GM19023 (cell line): Measurements from ENCODE around the gene BSND.

Experiments
- ATAC-seq: cut with Tn5 transposase; IDR thresholded peaks from one replicate; pipeline ENCODE4 v1.9.1; 2021; ENCODE audit warnings: mild to moderate bottlenecking, moderate library complexity; ENCODE audit not compliant: unreplicated experiment

BSND gene

DNA sequence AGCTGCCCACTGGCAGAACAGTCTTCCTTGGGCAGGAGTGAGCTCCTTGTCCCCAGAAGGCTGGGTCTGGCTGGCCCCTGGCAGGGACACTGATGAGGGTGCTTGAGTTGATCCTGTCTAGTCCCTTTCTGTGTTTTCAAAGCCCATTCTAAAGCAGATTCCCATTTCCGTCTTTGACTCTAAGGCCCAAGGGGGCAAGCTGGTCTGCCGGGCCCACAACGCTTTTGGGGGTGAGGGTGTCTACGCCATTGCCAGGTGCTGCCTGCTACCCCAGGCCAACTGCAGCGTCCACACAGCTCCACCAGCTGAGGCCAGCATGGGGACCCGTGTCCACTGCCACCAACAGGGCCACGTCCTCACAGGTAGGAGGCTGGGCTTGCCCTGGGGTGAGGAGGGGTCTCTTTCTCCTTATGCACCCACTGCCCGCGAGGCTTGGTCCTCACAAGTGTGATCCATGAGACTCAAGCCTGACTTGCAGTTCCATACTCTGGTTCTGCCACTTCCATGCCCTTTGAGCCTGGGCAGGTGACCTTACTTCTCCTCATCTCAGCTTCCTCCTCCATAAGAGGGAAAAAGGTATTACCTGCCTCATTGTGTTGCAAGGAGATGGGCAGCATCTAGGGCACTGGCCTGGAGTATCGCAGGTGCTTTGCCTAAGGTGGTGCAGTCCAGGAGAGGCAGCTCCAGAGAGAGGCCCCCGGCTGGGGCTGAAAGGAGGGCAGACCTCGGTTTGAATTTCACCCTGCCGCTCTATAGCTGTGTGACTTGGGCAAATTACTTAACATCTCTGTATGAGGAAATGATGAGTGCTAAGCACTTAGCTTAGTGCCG lies 60.8 kb downstream of the BSND start:
- no peak for ATAC-seq

DNA sequence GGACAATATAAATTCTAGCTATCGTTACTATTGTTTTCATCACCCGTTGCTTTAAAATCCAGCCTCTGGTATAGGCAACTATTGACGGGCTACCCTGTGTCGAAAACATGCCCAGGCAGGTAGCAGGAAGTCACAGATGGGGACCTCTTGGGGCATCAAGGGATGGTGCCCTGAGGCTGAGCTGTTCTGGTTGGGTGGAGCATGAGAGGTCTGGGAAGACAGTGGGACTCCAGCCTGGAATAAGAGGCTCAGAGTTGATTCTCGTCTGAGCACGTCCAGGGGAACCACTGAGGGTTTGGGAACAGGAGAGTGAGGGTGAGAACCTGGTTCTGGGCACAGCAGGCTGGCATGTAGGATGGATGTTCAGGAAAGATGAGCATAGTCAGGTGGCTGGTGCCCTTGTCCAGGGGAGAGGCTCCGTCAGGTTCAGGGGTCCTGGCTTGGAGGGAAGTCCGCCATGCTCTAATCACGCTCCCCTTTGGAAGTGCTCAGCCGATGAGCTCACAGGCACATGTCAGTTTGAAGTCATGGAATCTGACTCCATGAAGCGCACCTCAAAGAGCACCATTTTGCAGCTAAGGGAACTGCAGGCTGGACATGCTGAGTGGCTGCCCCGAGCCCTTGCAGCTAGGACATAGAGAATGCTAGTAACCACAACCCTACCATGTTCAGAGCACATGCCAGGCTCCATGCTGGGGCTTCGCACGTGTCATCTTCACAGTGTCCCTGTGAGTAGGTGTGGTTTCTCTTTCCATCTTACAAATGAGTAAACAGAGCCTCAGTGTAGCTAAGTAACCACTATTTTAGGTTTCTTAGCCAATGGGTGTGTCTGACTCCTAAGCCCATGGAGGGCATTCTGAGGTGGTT lies 61.6 kb downstream of the BSND start:
- peak; percentile 50 for ATAC-seq

DNA sequence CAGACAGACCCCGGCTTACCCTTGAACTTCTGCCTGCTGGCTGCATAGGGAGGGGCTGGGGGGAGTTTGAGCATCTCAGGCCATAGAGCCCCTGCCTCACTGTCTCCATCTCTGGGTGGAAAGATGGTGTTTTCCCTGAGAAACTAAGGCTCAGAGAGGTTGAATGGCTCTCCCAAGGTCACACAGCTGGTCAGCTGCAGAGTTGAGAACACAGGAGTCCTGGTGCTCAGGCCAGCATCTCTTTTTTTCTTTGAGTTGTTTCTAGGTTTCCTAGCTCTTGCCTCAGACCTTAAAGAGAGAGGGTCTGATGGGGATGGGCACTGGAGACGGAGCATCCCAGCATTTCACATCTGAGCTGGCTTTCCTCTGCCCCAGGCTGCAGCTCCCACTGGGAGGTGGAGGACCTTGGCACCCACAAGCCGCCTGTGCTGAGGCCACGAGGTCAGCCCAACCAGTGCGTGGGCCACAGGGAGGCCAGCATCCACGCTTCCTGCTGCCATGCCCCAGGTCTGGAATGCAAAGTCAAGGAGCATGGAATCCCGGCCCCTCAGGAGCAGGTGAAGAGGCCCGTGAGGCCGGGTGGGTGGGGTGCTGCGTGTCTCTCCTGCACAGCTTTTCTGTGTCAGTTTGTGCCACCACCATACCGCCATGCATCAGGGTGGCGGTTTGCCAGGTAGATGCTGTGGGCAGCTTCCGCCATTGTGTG lies 62.4 kb downstream of the BSND start:
- ATAC-seq, result no peak
